Measurements from ENCODE around the gene XIRP1.

- TF ChIP-seq EP300 (IDR thresholded peaks at IDR 0.05; ENCODE audit: borderline replicate concordance) (no peak), YY1 (IDR thresholded peaks at IDR 0.05; ENCODE audit: low read depth) (no peak), USF1 (IDR thresholded peaks at IDR 0.05) (no peak), REST (IDR thresholded peaks at IDR 0.05; ENCODE audit: low read depth) (no peak)
Measured at GRCh38 chr3:39180546-39181346, 11.6 kb downstream of the XIRP1 start.
